GM19467 (cell line): Measurements from ENCODE around the gene SLC6A8.

ENCODE experiments used
- ATAC-seq: cut with Tn5 transposase; IDR thresholded peaks from one replicate; pipeline ENCODE4 v1.9.1; 2021; ENCODE audit warnings: mild to moderate bottlenecking, moderate library complexity; ENCODE audit not compliant: unreplicated experiment

Gene SLC6A8

DNA sequence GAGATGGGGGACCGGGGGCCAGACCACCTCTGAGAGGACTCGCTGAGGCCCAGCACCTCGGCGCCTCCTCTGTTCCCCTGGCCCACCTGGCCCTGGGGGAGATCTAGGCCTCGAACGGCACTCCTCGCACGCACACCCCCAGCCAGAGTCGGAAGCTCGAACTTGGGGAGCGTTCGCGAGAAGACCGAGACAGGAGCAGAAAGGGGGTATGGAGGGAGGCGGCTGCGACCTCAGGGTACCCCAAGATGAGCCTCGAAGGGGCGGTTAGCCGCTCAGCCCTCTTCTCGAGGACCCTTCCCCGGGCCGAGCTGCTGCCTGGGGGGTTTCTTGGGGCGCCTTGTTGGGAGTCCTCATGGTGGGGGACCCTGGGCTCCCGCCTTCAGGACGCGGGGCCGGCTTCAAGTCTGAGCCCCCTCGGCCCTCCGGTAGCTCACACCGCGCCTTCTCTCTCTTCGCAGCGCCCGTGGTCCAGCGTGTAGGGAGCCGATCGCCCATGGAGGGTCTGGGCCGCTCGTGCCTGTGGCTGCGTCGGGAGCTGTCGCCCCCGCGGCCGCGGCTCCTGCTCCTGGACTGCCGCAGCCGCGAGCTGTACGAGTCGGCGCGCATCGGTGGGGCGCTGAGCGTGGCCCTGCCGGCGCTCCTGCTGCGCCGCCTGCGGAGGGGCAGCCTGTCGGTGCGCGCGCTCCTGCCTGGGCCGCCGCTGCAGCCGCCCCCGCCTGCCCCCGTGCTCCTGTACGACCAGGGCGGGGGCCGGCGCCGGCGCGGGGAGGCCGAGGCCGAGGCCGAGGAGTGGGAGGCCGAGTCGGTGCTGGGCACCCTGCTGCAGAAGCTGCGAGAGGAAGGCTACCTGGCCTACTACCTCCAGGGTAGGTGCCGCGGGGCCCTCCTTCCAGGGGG, 40.0 kb upstream of the SLC6A8 start:
- no peak for ATAC-seq

- no peak for ATAC-seq
These were observed 39.2 kb upstream of the SLC6A8 start for GRCh38 chrX:153648358-153649177.

- no peak for ATAC-seq
These were observed 38.4 kb upstream of the SLC6A8 start for GRCh38 chrX:153649178-153649914.

- no peak for ATAC-seq
These were observed 37.6 kb upstream of the SLC6A8 start for GRCh38 chrX:153649915-153650782.

DNA sequence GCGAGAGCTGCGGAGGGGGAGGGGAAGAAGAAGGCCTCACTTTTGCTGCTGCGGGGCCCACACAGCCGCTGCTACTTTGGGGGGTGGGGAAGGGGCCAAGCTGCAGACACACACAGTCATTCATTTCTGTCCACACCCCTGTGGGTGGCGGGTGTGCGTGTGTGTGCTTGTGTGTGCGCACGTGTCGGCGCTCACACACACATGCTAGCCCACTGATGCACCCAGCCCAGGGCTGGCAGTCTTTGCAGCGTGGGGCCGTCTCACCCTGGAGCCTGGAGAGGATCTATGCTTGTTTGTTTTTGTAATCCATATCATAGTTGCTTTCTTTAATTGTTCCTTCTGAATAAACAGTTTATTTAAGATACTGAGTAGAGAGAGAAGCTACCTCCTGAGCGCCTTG, 36.8 kb upstream of the SLC6A8 start:
- ATAC-seq = no peak

DNA sequence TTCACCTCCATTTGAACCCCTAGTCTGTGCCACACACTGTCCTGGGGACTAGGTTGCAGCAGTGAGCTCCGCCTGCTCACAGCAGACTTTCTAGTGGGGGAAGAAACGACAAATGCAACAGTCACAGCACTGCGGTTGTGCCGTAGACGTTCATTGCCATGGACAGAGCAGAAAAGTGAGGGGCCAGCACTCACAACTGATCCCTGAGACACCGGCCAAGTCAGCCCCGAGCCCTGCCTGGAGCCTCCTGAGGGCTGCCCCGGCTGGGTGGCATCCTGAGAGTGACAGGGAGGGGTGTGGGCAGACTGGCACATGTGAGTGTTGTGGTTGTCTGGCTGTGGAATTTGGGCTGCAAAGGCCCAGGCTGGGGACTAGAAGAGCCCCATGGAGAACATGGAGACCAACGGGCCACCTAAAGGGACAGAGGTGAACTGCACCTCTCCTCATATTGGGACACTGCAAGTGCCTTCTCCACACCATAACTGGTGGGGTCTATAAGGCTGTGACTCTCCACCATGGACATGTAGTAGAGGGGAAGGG, 36.1 kb upstream of the SLC6A8 start:
- no peak for ATAC-seq

GRCh38 chrX:153653556-153653955, 34.2 kb upstream of the SLC6A8 start:
- no peak for ATAC-seq

DNA sequence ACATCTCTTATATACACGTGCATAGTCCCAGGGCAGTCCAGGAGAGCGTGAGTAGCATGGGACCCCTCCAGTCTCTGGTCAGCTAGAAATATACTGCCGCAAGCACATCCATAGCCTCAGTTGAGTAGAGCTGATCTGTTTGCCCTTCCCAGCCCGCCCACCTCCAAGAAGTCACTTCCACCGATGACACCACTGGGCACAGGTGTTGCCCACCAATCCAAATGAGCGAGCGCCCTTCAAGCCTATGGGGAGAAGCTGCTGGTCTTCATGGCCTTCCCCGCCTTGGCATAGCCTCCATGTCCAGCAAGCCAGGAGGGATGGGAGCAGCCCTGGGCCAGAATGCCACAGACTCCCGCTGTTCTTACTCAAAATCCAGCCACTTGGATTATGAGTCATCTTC, 30.6 kb upstream of the SLC6A8 start:
- ATAC-seq = no peak

- ATAC-seq = no peak
These were observed 28.5 kb upstream of the SLC6A8 start for GRCh38 chrX:153659268-153659667.

DNA sequence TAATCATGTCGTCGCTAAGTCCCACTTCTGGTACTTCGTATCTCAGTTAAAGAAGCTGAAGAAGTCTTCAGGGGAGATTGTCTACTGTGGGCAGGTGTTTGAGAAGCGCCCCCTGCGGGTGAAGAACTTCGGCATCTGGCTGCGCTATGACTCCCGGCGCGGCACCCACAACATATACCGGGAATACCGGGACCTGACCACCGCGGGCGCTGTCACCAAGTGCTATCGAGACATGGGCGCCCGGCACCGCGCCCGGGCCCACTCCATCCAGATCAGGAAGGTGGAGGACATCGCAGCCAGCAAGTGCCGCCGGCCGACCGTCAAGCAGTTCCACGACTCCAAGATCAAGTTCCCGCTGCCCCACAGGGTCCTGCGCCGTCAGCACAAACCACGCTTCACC, 25.5 kb upstream of the SLC6A8 start:
- no peak for ATAC-seq

GRCh38 chrX:153665726-153666306, 21.9 kb upstream of the SLC6A8 start:
- ATAC-seq = no peak

- no peak for ATAC-seq
These were observed 20.3 kb upstream of the SLC6A8 start for GRCh38 chrX:153667281-153667955.

GRCh38 chrX:153667956-153668396, 19.8 kb upstream of the SLC6A8 start:
- ATAC-seq = no peak

DNA sequence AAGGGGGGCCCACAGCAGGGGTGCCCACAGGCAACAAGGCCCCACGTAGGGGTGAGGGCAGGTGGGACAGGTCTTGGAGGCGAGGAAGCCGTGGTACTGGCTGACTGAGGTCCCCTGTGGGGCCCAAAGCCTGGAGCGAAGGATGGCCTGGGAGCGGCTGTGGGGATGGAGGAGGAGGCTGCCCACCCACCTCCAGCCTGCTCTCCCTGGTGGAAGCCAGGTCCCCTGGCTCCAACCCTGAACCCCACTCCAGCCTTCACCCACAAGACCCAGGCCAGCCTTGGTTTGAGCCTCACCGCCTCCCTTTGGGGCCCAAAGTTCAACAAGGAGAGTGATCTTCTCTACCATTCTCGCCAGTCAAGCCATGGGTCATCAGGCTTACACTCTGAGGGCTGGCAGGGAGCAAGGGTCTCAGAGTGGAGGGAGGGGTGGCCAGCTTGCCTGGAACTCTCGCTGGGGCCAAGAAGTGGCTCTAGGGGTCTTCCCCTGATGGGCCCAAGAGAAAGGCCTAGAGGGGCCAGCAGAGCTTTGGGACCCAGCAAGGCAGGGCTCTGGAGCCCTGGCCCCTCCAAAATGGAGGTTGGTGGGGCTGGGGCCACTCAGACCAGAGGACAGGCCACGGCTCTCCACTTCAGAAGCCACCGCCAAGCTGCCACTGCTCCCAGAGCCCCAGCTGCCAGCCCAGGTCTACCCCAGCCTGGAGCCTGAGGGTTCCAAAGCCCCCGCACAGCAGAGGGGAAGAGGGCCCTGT, 19.1 kb upstream of the SLC6A8 start:
- ATAC-seq = no peak

DNA sequence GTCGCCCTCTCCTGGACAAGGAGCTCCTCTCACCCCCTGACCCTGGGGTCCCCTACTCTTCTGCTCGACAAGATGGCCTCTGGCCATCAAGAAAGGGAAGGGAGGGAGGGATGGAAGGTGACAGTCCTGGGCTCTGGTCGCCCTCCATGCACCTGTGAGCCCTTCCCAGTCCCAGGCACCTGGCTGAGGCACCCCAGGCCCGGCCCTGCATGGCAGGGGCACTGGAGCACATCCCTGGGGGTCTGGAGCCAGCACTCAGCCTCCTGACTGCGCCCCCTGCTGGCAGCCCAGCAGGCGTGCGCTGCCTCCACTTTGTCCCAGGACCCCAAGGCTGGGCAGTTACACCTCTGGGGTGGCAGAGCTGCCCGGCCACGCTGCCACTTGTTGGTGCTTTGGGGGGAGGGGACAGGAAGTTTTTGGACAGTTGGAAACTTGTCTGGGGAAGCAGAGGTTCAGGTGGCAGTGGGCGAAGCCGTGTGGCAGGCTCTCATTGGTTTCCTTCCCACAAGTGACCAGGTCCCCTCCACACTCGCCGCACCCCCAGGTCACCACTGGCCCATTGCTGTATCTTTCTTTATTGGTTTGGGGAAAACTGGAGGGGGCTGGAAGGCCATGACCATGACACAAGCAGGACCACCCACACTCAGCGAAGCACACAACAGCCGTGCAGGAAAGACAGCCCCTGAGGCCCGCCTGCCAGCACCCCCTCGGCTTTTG, 18.4 kb upstream of the SLC6A8 start:
- ATAC-seq = no peak

DNA sequence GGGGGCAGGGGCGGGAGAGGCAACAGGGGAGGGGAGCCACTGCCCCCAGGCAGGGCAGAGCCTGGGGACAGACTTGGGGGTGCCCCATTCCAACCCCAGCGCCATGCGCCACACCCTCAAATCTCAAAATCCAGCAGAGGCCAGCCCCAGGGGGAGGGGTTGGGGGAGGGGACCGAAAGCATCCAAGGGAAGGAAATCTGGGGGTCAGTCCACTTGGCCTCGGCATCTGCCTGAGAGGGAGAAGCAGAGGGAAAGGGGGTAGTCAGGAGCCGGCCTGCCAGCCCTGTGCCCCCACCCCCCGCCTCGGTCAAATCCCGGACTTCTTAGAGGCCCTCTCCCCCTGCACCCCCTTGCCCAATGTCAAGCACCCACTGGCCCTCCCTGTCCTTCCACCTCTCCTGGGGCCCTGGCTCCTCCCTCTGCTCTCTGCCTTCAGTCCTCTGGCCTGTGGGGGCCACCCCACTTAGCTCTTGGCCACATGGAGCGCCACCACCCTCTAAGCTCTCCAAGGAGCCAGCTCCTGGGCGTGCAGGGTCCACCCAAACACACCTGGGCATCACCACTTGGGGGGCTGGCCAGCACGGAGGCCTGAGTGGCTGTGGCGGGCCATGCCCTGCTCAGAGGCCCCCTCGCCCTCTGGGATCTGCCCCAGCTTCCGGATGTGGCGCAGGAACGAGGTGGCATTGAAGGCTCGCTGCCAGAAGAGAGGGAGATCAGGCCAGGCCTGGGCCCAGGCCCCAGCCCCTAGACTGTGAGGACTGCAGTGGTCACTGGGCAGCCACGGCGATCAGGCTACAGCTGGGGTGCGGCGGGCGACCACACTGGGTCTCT, 17.6 kb upstream of the SLC6A8 start:
- ATAC-seq = no peak
